ENCODE results near the gene B3GALNT1.

B3GALNT1 gene

DNA sequence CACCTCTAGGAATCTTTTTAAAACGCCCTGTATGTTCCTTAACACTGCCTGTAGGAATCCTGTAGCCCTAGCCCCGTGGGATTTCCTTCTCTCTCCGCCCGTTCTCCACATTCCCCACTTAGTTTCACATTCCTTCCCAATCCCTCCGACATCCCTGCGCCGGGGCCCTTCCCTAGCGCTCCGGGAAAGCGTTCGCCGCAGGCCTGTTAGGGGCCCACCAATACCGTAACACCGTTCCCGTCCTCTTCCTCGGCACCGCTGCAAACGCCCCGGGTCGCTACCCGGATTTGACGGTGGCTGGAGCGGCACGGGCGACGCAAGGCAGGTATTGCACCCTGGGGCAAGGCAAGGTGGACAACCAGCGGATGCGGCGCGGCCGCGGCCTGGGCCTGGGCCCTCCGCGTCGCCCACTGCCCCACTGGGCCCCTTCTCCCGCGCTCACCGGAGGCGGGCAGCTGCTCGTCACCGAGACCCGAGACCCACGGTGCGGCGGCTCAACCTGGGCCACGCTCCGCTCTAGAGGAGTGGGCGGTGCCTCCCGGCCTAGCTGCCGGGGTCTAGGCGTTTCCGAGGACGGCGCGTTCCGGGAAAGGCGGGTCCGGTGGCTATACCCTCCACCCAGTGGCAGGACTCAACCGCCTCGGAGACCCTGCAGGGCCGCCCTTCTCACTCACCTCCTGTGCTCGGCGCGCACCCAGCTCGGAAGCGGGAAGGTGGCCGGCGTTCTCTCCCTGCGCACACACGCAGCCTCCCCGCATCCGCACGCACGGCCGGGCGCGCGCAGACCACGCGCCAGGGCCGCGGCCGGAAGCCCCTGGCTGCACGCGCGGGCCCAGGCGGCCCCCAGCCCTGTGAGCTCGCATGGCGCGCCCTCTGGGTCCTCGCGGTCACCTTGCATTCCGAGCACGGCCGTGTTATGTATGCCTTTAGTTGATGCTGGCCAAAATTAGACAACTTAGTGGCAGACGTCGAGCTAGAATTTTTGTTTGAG lies at the start of gene B3GALNT1:
Gene B3GALNT1 (minus strand): TSS at position 789 of the 991 bp plus-strand sequence. CDS start 18,595 bp downstream, outside the sequence.
- peak; percentile 83 for DNase-seq

GRCh38 chr3:161153480-161153879 lies 48.3 kb upstream of the B3GALNT1 start:
- DNase-seq, result no peak

- DNase-seq, result no peak
Observed at GRCh38 chr3:161150001-161150525, 44.9 kb upstream of the B3GALNT1 start.

DNA sequence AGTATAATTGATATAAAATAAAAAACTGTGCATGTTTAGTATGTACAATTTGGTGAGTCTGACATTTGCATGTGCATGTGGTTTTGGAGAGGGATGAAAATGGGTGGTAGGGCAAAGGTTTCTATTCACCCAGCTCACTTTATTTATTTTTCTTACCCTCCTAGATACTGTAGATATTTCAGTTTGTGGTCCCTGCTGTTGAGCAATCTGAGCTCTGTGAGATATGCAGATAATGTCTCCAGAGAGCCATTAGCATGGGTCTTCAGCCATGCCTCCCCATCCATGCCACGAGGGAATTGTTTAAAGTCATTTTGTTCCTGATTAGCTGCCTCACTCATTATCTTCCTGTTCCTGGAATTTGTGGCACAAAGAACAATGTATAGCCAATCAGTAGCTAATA lies 44.4 kb upstream of the B3GALNT1 start:
- no peak for DNase-seq

DNA sequence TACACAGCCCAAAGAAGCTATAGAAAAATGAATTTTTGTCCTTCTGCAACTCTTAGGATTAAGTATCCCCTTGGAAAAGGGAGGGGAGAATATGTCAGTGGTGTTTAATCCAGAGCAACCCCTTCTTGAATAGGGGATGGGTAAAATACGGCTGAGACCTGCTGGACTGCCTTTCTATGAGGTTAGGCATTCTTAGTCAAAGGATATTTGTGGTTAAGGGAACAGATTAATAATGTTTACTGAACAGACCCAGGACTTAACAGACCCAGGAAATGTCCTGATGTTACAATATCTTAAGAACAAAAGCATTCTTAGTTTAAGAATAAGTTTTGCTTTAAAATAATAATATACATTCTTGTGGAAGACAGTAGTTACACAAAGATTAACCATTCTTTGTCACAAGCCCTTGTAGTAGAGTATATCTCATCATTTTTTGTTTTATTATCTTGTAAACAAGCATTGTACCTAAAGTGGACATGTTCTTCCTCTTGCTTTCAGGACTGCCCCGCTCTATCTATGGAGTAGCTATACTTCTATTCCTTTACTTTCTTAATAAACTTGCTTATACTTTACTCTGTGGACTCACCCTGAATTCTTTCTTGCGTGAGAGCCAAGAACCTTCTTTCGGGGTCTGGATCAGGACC lies 43.8 kb upstream of the B3GALNT1 start:
- DNase-seq, result no peak

DNA sequence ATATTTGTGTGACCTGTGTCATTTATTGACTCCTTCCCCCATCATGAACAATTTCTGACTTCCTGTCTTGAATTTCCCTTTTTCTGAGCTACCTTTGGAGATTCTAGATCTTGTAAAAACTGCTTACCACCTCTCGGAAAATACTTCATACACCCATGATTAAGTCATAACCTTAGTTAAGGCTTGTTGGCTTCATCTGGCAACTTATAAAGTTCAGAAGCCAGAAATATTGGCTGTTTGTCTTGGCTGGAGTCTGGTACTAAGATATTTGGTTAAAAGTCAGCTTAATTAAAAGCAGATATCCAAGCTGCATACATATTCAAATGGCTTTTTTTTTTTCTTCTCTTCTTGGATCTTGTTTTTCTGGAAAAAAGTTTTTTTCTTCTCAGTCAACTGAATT lies 37.3 kb upstream of the B3GALNT1 start:
- no peak for DNase-seq

DNA sequence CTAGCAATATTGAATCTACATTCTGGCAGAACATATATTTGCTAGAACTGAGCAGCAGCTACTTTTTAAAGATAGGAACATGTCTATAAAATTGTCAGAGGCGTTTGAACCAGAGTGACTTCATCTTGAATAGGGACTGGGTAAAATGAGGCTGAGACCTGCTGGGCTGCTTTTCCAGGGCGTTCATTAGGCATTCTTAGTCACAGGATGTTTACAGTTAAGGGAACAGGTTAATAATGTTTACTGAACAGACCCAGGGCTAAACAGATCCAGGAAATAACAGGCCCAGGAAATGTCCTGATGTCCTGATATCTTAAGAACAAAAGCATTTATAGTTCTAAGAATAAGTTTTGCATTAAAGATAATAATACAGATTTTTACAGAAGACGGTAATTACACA lies 34.5 kb upstream of the B3GALNT1 start:
- no peak for DNase-seq

GRCh38 chr3:161137260-161137659 lies 32.1 kb upstream of the B3GALNT1 start:
- no peak for DNase-seq

DNA sequence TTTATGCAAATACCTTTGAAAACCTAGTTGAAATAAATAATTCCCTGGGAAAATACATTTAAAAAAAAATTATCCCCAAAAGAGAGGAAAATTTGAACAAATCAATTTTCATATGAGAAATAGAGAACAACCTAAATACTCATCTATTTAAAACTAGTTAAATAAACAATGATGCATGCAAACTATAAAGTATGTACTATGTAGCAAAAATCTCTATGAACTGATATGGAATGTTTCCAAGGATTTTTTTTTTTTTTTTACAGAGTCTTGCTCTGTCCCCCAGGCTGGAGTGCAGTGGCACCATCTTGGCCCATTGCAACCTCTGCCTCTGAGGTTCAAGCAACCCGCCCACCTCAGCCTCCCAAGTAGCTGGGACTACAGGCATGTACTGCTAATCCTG lies 27.2 kb upstream of the B3GALNT1 start:
- no peak for DNase-seq

DNA sequence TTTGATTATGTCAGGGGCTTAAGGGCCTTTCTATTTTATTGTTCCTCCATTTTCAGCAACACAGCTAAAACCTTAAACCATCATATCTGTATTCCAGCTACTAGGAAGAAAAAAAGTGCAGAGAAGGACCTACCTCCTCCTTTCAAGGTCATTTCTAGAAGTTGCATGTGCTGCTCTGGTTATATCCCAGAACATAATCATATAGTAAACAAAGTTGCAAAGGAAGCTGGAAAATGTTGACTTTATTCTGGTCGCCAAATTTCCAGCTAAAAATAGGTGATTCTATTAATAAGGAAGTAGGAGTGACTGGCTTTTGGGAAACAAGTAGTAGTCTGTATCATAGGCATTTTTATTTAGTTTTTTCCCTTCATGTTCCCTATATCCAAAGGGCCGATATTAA lies 21.3 kb upstream of the B3GALNT1 start:
- DNase-seq, result no peak

DNA sequence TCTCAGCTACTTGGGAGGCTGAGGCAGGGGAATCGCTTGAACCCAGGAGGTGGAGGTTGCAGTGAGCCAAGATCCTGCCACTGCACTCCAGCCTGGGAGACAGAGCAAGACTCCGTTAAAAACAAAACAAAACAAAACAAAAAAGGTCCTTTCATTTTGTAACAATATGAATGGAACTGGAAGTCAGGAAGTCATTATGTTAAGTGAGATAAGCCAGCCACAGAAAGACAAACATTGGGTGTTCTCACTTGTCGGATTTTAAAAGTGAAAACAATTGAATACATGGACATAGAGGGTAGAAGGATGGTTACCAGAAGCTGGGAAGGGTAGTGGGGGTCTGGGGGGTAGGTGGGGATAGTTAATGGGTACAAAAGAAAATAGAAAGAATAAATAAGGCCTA lies 12.5 kb upstream of the B3GALNT1 start:
- no peak for DNase-seq

DNA sequence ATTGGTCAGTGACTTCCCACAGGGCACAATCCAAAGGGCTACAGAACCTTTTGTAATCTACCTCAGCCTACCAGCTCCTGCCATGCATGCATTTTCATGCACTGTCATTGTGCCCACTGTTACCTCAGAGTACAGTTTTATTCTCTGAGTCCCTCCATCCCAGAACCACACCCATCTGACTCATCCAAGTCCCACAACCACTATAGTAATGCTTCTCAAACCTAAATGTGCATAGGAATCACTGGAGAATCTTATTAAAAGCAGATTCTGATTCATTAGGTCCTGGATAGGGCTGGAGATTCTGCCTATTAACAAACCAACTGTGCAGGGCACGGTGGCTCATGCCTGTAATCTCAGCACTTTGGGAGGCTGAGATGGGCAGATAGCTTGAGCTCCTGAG lies 3.7 kb upstream of the B3GALNT1 start:
- no peak for DNase-seq

DNA sequence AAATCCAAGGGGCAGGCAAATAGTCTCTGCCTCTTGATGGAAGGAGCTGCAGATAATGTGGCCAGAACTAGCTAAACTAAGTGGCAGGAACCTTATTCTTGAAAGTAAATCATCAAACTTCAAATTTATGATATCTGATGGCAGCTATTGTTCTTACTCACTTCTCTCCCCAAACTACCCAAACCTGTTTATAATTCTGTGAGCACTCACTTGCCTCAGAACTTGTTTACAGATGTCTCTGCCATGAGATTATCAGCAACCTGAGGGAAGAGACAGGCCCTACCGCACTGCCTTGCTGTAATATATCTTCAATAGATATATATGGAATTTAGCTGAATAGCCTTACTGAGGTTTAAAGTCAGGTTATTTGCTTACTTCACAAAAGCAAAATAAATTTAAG lies 2.2 kb upstream of the B3GALNT1 start:
- DNase-seq, result no peak

- no peak for DNase-seq
Observed at GRCh38 chr3:161103776-161104385, 1.3 kb downstream of the B3GALNT1 start.

DNA sequence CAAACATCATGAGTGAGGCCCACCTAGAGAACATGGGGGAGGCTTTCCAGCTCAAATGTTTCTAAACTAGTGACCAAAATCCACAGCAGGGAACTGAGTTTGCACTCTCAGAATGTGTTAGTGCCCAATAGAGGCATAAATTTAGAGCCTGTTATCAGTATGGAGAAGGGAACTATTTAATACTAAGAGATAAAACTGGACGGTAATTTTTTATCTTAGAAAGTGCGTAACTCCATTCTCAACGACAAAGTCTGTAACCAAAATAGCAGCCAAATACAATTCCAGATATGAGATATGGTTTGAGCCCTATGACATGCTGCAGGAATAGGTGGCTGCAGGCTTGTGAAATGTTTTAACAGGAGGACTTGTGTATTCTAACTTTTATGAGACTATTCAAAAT lies 3.5 kb downstream of the B3GALNT1 start:
- DNase-seq, result no peak

- no peak for DNase-seq
Observed at GRCh38 chr3:161100994-161101393, 4.2 kb downstream of the B3GALNT1 start.

DNA sequence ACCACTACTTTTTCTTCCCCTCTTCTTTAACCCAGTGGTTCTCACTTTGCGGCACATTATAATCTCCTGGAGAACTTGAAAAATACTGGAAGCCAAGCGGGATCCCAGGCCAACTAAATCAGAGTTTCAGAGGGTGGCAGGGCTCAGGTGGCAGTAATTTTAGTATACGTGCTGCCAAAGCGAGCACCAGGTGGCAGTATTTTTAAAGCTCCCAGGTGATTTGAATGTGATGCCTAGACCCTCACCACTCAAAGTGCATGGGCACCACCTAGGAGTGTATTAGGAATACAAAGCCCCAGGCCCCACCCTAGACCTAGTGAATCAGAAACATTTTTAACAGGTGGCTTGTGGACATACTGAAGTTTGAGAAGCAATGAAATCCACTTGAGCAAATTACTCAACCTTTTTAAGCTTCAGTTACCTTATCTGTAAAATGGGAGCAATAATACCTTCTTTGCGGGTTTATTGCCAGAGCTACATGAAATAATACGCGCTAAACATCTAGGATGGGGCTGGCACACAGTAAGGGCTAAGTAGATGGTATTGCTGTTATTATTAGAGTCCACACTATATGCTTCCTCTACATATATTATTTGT lies 8.3 kb downstream of the B3GALNT1 start:
- peak; percentile 24 for DNase-seq

DNA sequence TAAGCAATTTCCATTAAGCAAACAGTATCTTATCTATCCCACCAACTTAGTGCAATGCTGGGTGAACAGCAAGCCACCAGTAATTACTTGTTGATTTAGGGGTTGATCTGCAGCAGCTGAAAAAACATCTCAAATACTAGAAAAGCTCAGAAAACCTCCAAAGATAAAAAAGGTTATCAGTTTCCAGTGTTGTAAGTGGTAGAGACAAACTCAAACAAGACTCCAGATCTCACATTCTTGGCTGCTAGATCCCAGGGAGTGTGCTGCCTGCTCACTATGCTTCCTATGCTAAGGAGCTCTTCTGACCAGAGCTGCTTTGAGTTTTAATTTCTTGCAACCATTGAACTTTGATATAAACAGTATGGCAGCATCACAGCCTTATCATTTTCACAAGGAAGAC lies 11.3 kb downstream of the B3GALNT1 start:
- DNase-seq, result no peak

DNA sequence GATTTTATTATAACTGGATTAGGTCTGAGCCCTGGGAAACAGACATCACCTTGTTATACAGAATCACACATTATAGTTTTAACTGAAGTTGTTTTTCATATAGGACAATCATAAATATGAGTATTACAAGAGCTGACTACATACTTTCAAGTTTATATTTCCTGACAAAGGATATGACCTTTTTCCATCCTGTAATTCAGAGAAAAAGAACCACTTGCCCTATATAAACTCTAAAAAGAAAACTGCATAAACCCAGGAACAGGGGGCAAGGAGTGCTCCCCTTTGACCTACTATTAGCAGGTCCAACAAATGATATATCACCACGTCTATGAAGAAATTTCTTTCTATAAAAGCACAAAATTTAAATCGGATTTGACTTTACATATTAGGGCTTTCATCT lies 20.9 kb downstream of the B3GALNT1 start:
- DNase-seq, result no peak

DNA sequence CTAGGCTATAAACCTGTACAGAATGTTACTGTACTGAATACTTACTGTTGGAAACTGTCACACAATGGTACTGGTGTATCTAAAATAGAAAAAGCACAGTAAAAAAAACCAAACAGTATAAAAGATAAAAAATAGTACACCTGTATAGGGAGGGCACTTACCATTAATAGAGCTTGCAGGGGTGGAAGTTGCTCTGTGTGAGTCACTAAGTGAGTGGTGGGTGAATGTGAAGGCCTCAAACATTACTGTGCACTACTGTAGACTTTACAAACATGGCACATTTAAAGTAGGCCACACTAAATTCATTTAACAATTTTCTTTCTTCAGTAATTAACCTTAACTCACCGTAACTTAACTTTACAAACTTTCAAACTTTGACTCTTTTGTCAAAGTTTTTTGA lies 22.0 kb downstream of the B3GALNT1 start:
- DNase-seq, result no peak

DNA sequence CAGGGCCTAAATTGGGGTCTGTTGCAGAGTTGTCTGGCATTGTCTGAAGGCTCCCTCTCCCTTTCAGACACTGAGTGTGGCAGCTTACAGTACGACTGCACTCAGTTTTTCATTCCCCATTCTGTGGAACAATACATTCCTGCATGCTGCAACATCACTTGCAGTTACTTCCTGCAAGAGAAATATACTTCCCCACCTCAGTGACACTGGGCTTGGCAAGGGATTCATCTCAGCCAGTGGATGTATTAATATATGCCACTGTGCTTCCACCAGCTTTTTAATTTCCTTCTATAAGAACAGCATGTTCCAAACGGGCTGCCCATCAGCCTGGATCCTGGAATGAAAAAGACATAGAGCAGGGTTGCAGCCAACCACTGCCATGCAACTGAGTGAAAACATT lies 23.1 kb downstream of the B3GALNT1 start:
- no peak for DNase-seq

- no peak for DNase-seq
Observed at GRCh38 chr3:161081633-161082032, 23.5 kb downstream of the B3GALNT1 start.

DNA sequence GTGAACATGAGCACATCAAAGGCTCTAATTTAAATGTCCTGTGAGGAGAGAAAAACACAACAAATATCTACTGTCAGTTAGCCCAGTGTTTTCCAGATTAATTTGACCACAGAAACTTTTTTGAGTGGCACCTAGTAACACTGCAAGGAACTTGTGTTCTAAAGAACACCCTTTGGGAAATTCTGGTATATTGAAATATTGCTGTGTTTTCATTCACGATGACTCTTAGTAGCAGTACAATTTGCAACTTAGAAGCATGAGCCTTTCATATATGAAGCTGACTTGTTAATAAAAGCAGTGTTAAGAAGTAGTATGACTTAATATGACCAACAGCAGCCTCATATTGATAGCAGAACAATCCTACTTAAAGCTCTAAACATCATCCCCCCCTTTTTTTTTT lies 32.0 kb downstream of the B3GALNT1 start:
- no peak for DNase-seq

Measured in NCI-H1105 (cell line).